Activated T-helper 1 cell treated with Interleukin-2 at 50 U/mL for 16 hours (primary cell): ENCODE results near the gene INPPL1.
"Not testable (repeated sequence)": the region's sequence is repeated elsewhere in the genome, so short reads cannot be mapped to it uniquely, and the experiment has no call there.

ENCODE experiments used
- DNase-seq: peaks from one replicate; pipeline ENCODE4 v3.0.0-alpha.2; 2020; ENCODE audit warnings: low read depth

INPPL1 gene

DNA sequence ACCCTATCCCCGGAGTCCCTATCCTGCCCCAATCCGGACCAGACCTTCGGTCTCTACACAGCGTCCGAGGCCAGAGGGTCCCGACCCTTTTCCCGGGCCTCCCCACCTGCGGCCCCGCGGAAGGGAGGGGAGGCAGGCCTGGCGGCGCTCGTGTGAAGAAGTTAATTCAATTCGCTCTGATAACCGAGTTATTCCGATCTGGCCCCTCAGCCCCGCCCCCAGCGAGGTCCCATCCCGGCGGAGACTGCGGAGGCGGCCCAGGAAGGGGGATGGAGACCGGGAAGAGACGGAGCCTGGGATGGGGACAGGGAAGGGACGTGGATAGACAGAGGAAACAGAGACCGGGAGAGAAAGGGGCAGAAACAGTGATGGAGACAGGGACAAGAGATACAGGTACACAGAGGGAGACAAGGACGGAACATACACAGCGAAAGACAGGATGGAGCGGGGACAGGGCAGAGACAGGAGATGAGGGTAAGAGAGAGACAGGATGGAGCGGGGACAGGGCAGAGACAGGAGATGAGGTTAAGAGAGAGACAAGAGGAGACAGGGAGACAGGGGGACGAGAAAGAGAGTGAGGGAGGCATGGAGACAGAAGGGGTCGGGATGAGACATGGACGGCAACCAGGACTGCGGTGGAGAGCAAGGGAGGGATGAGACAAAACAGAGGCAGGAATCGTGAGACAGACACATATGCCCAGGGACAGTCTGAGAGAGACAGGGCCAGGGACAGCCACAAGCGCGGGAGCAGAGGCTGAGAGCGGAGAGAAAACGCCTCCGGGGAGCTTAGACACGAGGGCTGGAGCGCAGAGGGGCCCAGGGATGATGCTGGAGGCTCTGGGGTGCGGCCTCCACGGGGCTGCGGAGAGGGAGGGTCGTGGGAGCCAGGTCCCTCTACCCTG lies 20.0 kb downstream of the INPPL1 start:
- DNase-seq: no peak

GRCh38 chr11:72245263-72245816 lies 20.8 kb downstream of the INPPL1 start:
- no peak for DNase-seq

GRCh38 chr11:72247584-72247983 lies 23.0 kb downstream of the INPPL1 start:
- no peak for DNase-seq

DNA sequence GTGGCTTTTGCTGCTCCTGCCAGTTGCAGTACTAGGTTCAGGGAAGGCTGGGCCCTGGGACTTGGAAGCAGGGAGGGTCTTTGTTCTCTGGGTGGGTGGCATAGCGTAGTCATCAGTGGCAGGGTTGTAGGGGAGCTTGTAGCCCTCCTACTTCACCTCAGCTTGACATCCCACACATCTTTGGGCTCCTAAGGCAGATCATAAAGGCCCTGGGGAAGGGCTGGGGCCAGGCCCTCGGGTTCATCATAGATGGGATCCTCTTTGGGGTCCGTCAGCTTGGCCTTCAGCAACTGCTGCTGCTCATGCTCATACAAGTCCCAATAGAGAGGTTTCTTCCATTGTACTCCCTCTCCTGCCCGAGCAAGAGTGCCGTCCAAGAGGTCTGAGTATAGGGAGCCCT lies 25.4 kb downstream of the INPPL1 start:
- no peak for DNase-seq

DNA sequence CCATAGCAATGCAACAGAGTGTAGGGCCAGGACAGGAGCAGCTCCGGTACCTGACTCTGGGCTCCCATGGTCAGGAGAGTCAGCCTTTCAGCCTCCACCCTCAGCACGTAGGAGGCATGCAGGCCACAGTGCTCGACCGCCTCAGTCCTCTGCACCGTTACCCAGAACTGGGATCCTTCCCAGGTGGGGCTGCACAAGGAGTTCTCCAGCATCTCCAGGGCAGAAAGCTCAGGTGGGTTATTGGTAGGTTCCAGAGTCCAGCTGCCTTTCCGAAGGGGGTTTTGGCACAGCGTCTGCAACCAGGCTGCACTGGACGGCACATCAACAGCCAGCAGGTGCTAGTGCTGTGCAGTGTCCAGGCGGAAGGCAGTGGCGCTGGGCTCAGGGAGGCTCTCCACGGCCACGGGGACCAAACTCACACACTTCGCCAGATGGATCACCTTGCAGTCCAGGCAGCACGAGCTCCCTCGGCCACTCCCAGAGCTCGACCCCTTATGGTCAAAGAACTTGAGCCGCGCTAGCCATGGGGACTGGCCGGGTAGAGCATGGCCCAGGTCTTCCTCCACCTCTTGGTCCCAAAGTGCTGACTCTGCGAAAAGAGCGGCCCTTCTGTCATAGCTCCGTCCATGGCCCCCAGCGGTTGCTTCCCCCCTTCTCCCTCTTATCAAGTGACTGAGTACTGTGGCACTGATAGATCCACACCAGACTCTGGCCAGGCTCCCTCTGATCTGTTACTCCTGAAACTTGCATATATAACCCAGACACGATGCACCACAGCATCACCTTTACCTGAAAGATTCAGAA lies 26.3 kb downstream of the INPPL1 start:
- DNase-seq: no peak

- no peak for DNase-seq
Measured at GRCh38 chr11:72251614-72252013, 27.0 kb downstream of the INPPL1 start.

DNA sequence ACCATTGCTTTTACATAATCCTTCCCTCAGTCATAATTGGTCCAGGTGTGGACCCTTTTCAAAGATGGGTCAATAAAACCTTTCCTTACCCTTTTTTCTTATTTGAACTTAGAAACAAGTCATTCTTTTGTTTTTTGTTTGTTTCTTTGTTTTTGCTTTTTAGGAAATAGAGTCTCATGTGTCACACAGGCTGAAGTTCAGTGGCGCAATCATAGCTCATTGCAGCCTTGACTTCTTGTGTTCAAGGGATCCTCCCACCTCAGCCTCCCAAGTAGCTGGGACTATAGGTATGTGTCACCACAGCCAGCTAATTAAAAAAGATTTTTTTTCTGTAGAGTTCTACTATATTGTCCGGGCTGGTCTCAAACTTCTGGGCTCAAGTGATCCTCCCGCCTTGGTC lies 28.8 kb downstream of the INPPL1 start:
- no peak for DNase-seq

GRCh38 chr11:72254299-72254993 lies 29.9 kb downstream of the INPPL1 start:
- no peak for DNase-seq

- no peak for DNase-seq
Measured at GRCh38 chr11:72257570-72257969, 33.0 kb downstream of the INPPL1 start.

DNA sequence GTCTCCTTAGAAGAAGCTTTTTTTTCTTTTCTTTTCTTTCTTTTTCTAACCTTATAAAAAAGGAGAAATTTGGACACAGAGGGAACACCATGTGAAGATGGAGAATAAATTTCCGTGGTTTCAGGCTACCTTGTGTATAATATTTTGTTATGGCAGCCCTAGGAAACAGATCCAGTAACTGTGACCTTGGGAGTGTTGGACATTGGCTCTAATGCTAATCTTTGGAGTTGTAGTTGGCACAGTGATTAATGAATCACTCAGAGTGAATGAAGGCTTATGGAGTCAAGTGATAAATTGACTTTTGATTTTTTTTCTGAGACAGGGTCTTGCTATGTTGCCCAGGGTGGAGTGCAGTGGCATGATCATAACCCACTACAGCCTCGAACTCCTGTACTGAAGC lies 34.9 kb downstream of the INPPL1 start:
- no peak for DNase-seq

DNA sequence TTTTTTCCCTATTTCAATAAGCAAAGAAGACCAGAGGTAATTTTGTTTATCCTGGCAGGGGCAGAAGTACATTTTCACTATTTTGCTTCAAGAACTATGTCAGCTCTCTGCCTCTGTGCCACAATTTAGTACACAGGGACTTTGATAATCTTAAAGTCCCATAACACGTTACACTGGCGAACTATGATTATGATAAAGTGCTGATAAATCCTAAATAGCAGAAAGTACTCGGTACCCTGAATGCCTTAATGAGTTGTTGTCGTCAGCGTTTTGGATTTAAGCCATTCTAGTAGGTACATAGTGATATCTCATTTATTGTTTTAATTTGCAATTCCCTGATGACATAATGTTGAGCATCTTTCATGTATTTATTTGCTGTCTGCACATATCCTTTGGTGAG lies 36.0 kb downstream of the INPPL1 start:
- no peak for DNase-seq

DNA sequence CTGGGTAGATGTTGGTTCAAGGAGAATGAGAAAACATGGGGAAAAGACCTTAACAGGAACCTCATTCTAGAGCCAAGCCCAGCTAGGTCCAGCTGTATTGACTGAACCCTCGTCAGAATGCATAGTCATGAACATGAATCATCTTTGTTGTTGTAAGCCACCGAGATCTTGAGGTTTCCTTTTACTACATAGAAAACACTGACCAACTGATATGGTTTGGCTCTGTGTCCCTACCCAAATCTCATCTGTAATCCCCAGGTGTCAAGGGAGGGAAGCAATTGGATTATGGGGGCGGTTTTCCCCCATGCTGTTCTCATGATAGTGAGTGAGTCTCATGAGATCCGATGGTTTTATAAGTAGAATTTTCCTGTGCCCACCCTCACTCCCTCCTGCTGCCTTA lies 38.8 kb downstream of the INPPL1 start:
- DNase-seq: no peak

GRCh38 chr11:72265951-72266350 lies 41.4 kb downstream of the INPPL1 start:
- no peak for DNase-seq

DNA sequence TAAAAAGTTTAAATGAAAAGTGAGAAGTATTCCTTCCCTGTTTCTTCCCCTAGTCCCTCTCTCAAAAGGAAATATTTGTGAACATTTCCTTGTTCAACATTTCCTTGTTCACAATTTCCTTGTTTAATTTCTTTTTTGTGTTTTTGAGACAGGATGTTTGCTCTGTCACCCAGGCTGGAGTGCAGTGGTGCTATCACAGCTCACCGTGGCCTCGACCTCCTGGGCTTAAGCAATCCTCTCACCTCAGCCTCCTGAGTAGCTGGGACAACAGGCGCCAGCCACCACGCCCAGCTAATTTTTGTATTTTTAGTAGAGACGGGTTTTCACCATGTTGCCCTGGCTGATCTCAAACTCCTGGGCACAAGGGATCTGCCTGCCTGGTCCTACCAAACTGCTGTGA lies 42.4 kb downstream of the INPPL1 start:
- DNase-seq: not testable (repeated sequence)

DNA sequence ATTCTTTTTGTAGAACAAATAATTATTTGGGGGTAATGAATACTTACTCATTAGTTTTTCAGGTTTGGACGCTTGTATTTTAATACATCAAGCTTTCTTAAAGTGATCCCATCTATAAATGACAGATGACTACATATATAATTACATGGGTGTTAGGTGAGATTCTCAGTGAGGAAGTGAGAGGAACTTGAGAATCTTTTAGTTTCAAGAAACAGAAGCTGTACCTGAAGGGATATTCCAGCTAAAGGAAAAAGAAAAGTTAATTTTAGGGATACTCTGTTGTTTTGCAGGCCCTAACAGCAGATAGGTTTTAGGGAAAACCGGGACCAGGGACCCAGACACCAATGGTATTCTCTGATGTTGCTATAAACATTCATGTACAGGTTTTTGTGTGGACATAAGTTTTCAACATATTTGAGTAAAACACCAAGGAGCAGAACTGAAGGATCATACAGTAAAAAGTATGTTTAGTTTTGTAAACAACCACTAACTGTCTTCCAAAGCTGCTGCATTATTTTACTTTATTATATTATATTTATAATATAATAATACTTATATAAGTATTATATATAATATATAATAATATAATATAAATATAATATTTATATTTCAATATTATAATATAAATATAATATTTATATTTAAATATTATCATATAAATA lies 43.5 kb downstream of the INPPL1 start:
- no peak for DNase-seq

- no peak for DNase-seq
Measured at GRCh38 chr11:72271980-72272379, 47.4 kb downstream of the INPPL1 start.

- no peak for DNase-seq
Measured at GRCh38 chr11:72274435-72274834, 49.9 kb downstream of the INPPL1 start.

DNA sequence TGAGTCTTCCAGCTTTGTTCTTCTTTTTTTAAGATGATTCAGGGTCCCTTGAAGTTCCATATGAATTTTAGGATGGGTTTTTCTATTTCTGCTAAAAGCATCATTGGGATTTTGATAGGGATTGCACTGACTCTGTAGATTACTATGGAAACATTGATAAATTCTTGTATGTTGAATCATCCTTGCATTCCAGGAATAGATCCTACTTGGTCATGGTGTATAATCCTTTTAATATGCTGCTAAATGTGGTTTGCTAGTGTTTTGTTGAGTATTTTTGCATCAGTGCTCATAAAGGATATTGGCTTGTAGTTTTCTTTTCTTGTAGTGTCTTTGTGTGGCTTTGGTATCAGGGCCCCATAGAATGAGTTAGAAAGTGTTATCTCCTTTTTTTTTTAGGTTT lies 54.3 kb downstream of the INPPL1 start:
- no peak for DNase-seq

DNA sequence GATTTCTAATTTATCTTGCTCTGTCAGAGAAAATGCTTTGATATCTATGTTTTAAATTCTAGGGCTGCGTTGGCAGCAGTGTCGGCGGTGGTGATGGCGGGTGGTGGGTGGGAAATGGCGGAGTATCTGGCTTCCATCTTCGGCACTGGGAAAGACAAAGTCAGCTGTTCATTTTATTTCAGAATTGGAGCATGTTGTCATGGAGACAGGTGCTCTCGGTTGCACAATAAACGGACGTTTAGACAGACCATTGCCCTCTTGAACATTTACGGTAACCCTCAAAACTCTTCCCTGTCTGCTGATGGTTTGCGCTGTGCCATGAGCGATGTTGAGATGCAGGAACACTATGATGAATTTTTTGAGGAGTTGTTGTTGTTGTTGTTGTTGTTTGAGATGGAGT lies 55.5 kb downstream of the INPPL1 start:
- no peak for DNase-seq

DNA sequence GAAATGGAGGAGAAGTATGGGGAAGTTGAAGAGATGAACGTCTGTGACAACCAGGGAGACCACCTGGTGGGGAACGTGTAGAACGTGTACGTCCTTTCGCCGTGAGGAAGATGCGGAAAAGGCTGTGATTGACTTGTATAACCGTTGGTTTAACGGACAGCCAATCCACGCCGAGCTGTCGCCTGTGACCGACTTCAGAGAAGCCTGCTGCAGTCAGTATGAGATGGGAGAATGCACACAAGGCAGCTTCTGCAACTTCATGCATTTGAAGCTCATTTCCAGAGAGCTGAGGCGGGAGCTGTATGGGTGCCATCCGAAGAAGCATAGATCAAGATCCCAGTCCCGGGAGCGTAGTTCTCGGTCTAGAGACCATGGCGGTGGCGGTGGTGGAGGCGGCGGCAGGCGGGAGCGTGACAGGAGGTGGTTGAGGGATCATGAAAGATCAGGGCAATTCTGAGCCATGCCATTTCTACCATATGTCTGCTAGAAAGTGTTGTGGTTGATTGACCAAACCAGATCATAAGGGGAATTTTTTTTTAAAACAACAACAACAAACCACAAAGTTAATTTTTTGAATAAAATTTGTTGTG lies 56.3 kb downstream of the INPPL1 start:
- no peak for DNase-seq

DNA sequence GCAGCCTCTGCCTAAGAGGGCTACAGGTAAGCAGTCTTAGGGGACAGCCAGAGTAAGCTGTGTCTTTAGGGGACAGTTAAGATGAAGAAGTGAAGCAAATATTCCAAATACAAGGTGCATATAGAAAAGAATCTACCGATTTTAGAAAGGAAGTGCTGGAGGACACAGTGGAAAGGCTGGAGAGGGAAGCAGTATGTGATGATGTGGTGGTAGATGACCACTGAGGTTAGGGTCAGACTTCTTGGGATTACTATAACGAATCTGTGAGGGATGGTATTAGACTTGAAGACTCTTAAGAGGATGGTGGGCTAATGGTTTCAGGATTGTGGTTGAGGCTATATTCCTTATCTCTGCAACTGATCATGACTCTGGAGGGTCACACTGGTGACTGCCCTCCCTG lies 59.4 kb downstream of the INPPL1 start:
- no peak for DNase-seq
